Uterus (tissue), 2 donors: ENCODE measurements around the gene TSPAN5.

Experiments
- CTCF ChIP-seq, 4 experiments: fragments of 200-600 bp in 2 of 4; fragments of 450-650 bp in 2 of 4; sonication (generic) in 2 of 4; IDR thresholded peaks; one replicate each; pipeline ENCODE4 v1.5.1; 2016 to 2019; ENCODE audit warnings: antibody characterized with exemption in 4 of 4, mild to moderate bottlenecking in 2 of 4, moderate library complexity in 1 of 4
- POLR2A ChIP-seq, 2 donors: fragments of 450-650 bp; IDR thresholded peaks; one replicate each; pipeline ENCODE4 v1.6.1; 2016; ENCODE audit warnings: antibody characterized with exemption in 2 of 2, mild to moderate bottlenecking in 1 of 2, moderate library complexity in 1 of 2

- TF ChIP-seq CTCF (IDR thresholded peaks at IDR 0.05) (no peak), POLR2A (IDR thresholded peaks at IDR 0.05) (no peak)
Measured at GRCh38 chr4:98687876-98688275, 29.5 kb upstream of the TSPAN5 start.
